ENCODE data around the gene EGR4.

EGR4 gene

GRCh38 chr2:73324126-73324725 lies 30.9 kb upstream of the EGR4 start:
- H3K27ac ChIP-seq, result no peak overlapping the region
- no peak for TF ChIP-seq CTCF (IDR thresholded peaks at IDR 0.05)
- no peak for TF ChIP-seq ZFX (IDR thresholded peaks at IDR 0.05; ENCODE audit: borderline replicate concordance)

- H3K27ac ChIP-seq, result no peak overlapping the region
- TF ChIP-seq CTCF (IDR thresholded peaks at IDR 0.05) (no peak), ZFX (IDR thresholded peaks at IDR 0.05; ENCODE audit: borderline replicate concordance) (no peak)
Measured at GRCh38 chr2:73323551-73323950, 30.2 kb upstream of the EGR4 start.

GRCh38 chr2:73314441-73314840 lies 21.1 kb upstream of the EGR4 start:
- TF ChIP-seq ZFX (IDR thresholded peaks at IDR 0.05; ENCODE audit: borderline replicate concordance) (no peak), CTCF (IDR thresholded peaks at IDR 0.05) (no peak)
- H3K27ac ChIP-seq, result no peak overlapping the region

- TF ChIP-seq CTCF (IDR thresholded peaks at IDR 0.05) (no peak), ZFX (IDR thresholded peaks at IDR 0.05; ENCODE audit: borderline replicate concordance) (no peak)
- no peak overlapping the region for H3K27ac ChIP-seq
Measured at GRCh38 chr2:73307720-73308119, 14.4 kb upstream of the EGR4 start.

- TF ChIP-seq CTCF (IDR thresholded peaks at IDR 0.05), result no peak
- no peak for TF ChIP-seq ZFX (IDR thresholded peaks at IDR 0.05; ENCODE audit: borderline replicate concordance)
- no peak overlapping the region for H3K27ac ChIP-seq
Measured at GRCh38 chr2:73301636-73302035, 8.3 kb upstream of the EGR4 start.

- H3K27ac ChIP-seq, result no peak overlapping the region
- TF ChIP-seq CTCF (IDR thresholded peaks at IDR 0.05) (no peak), ZFX (IDR thresholded peaks at IDR 0.05; ENCODE audit: borderline replicate concordance) (no peak)
Measured at GRCh38 chr2:73300926-73301325, 7.6 kb upstream of the EGR4 start.

- no peak for TF ChIP-seq ZFX (IDR thresholded peaks at IDR 0.05; ENCODE audit: borderline replicate concordance)
- TF ChIP-seq CTCF (IDR thresholded peaks at IDR 0.05), result no peak
- H3K27ac ChIP-seq, result no peak overlapping the region
Measured at GRCh38 chr2:73297586-73297985, 4.2 kb upstream of the EGR4 start.

All from 22Rv1 (cell line).